ENCODE results near the gene SERP2. TPM values are rescaled to one million over a fixed set of nuclear protein-coding genes. Genes with fewer than 3 reads are reported as not detected.

The SERP2 gene
- total RNA-seq, 1 donor from 2014 or later = 3.0 TPM

GRCh38 chr13:44386913-44387556 is 13.4 kb downstream of the SERP2 start:
- DNase-seq (ENCODE audit: low spot score) = no peak

- DNase-seq (ENCODE audit: low spot score) = no peak
Measured at GRCh38 chr13:44388427-44389059, 14.9 kb downstream of the SERP2 start.

GRCh38 chr13:44389060-44389666 is 15.5 kb downstream of the SERP2 start:
- no peak for DNase-seq (ENCODE audit: low spot score)

- DNase-seq (ENCODE audit: low spot score) = no peak
Measured at GRCh38 chr13:44389876-44390275, 16.3 kb downstream of the SERP2 start.

GRCh38 chr13:44393391-44393790 is 19.8 kb downstream of the SERP2 start:
- DNase-seq (ENCODE audit: low spot score) = no peak

- no peak for DNase-seq (ENCODE audit: low spot score)
Measured at GRCh38 chr13:44394658-44395057, 21.0 kb downstream of the SERP2 start.

- no peak for DNase-seq (ENCODE audit: low spot score)
Measured at GRCh38 chr13:44395976-44396694, 22.5 kb downstream of the SERP2 start.

GRCh38 chr13:44396701-44397580 is 23.3 kb downstream of the SERP2 start:
- DNase-seq (ENCODE audit: low spot score) = no peak

- DNase-seq (ENCODE audit: low spot score) = no peak
Measured at GRCh38 chr13:44397766-44398223, 24.2 kb downstream of the SERP2 start.

- DNase-seq (ENCODE audit: low spot score) = no peak
Measured at GRCh38 chr13:44398606-44399005, 25.0 kb downstream of the SERP2 start.

- DNase-seq (ENCODE audit: low spot score) = no peak
Measured at GRCh38 chr13:44399074-44399473, 25.4 kb downstream of the SERP2 start.

GRCh38 chr13:44400736-44401135 is 27.1 kb downstream of the SERP2 start:
- no peak for DNase-seq (ENCODE audit: low spot score)

- DNase-seq (ENCODE audit: low spot score) = no peak
Measured at GRCh38 chr13:44401577-44401976, 28.0 kb downstream of the SERP2 start.

GRCh38 chr13:44402899-44403445 is 29.3 kb downstream of the SERP2 start:
- DNase-seq (ENCODE audit: low spot score) = no peak

GRCh38 chr13:44403461-44404056 is 29.9 kb downstream of the SERP2 start:
- no peak for DNase-seq (ENCODE audit: low spot score)

GRCh38 chr13:44404261-44405132 is 30.9 kb downstream of the SERP2 start:
- DNase-seq (ENCODE audit: low spot score) = no peak

GRCh38 chr13:44406617-44407016 is 33.0 kb downstream of the SERP2 start:
- DNase-seq (ENCODE audit: low spot score) = no peak

- DNase-seq (ENCODE audit: low spot score) = no peak
Measured at GRCh38 chr13:44407379-44407778, 33.8 kb downstream of the SERP2 start.

- DNase-seq (ENCODE audit: low spot score) = no peak
Measured at GRCh38 chr13:44407891-44408290, 34.3 kb downstream of the SERP2 start.

Data from mesenteric fat pad (tissue), 1 donor.